Liver (tissue), 9 donors: Measurements from ENCODE around the gene KSR2. TPM values are rescaled to one million over a fixed set of nuclear protein-coding genes. Genes with fewer than 3 reads are reported as not detected.

Experiments
- DNase-seq: peaks from one replicate; pipeline ENCODE4 v3.0.0-alpha.2; 2017; ENCODE audit warnings: low spot score
- H3K27ac ChIP-seq, 2 donors: one replicate each; pipeline ENCODE4 v1.7.0; 2013; ENCODE audit warnings: inconsistent platforms in 2 of 2, low read length in 2 of 2, control low read depth in 1 of 2, low read depth in 1 of 2, mild to moderate bottlenecking in 1 of 2
- H3K27me3 ChIP-seq, 4 donors: one replicate each; pipeline versions ENCODE4 v1.6.1 to v1.7.0; 2013; ENCODE audit warnings: low read length in 3 of 4, inconsistent platforms in 1 of 4, mild to moderate bottlenecking in 1 of 4, moderate library complexity in 1 of 4; ENCODE audit not compliant: control insufficient read depth in 4 of 4, insufficient read depth in 4 of 4
- H3K36me3 ChIP-seq, 4 donors: one replicate each; pipeline versions ENCODE4 v1.6.1 to v1.7.0; 2013; ENCODE audit warnings: low read length in 3 of 4, mild to moderate bottlenecking in 3 of 4, low read depth in 1 of 4, moderate library complexity in 1 of 4; ENCODE audit not compliant: control insufficient read depth in 4 of 4, insufficient read depth in 3 of 4
- H3K4me1 ChIP-seq, 4 donors: one replicate each; pipeline versions ENCODE4 v1.6.1 to v1.7.0; 2013; ENCODE audit warnings: low read length in 3 of 4, mild to moderate bottlenecking in 3 of 4, moderate library complexity in 1 of 4; ENCODE audit not compliant: control insufficient read depth in 4 of 4, insufficient read depth in 4 of 4
- H3K4me3 ChIP-seq, 3 donors: one replicate each; pipeline versions ENCODE4 v1.6.1 to v1.7.0; 2013; ENCODE audit warnings: low read length in 3 of 3, control low read depth in 1 of 3, low read depth in 1 of 3, mild to moderate bottlenecking in 1 of 3
- H3K9ac ChIP-seq, 2 donors: one replicate each; pipeline ENCODE4 v1.7.0; 2013; ENCODE audit warnings: low read length in 2 of 2, mild to moderate bottlenecking in 2 of 2, moderate library complexity in 2 of 2, control low read depth in 1 of 2, low read depth in 1 of 2
- H3K9me3 ChIP-seq, 4 donors: one replicate each; pipeline versions ENCODE4 v1.6.1 to v1.7.0; 2013; ENCODE audit warnings: low read length in 3 of 4; ENCODE audit not compliant: control insufficient read depth in 4 of 4
- EGR1 ChIP-seq, 2 donors: IDR thresholded peaks; 2 replicates each; pipeline ENCODE4 v1.6.1; 2016 to 2018; ENCODE audit warnings: antibody characterized with exemption in 2 of 2, low read depth in 2 of 2
- FOXA1 ChIP-seq: IDR thresholded peaks from 2 replicates; pipeline ENCODE4 v1.6.1; 2016; ENCODE audit warnings: antibody characterized with exemption
- FOXA2 ChIP-seq: IDR thresholded peaks from 2 replicates; pipeline ENCODE4 v1.6.1; 2016; ENCODE audit warnings: antibody characterized with exemption
- GABPA ChIP-seq, 2 donors: IDR thresholded peaks in 1 of 2; conservative IDR thresholded peaks in 1 of 2; 2 replicates each; pipeline ENCODE4 v1.6.1; 2016; ENCODE audit warnings: antibody characterized with exemption in 2 of 2, mild to moderate bottlenecking in 1 of 2, moderate library complexity in 1 of 2
- HNF4A ChIP-seq, 2 donors: conservative IDR thresholded peaks; 2 replicates each; pipeline ENCODE4 v1.6.1; 2016; ENCODE audit warnings: antibody characterized with exemption in 2 of 2, mild to moderate bottlenecking in 2 of 2
- HNF4G ChIP-seq: IDR thresholded peaks from 2 replicates; pipeline ENCODE4 v1.6.1; 2016; ENCODE audit warnings: antibody characterized with exemption
- JUND ChIP-seq, 2 donors: IDR thresholded peaks; 2 replicates each; pipeline ENCODE4 v1.6.1; 2016; ENCODE audit warnings: antibody characterized with exemption in 2 of 2
- NR2F2 ChIP-seq: IDR thresholded peaks from 2 replicates; pipeline ENCODE4 v1.6.1; 2016; ENCODE audit warnings: antibody characterized with exemption
- RAD21 ChIP-seq, 2 donors: IDR thresholded peaks; 2 replicates each; pipeline ENCODE4 v1.6.1; 2016; ENCODE audit warnings: antibody characterized with exemption in 2 of 2, mild to moderate bottlenecking in 2 of 2
- REST ChIP-seq: IDR thresholded peaks from 2 replicates; pipeline ENCODE4 v1.6.1; 2016; ENCODE audit warnings: antibody characterized with exemption, mild to moderate bottlenecking
- RXRA ChIP-seq, 2 donors: IDR thresholded peaks; 2 replicates each; pipeline ENCODE4 v1.6.1; 2017 to 2018; ENCODE audit warnings: antibody characterized with exemption in 2 of 2, mild to moderate bottlenecking in 1 of 2
- SP1 ChIP-seq: IDR thresholded peaks from 2 replicates; pipeline ENCODE4 v1.6.1; 2018; ENCODE audit warnings: antibody characterized with exemption, mild to moderate bottlenecking
- TAF1 ChIP-seq: conservative IDR thresholded peaks from 2 replicates; pipeline ENCODE4 v1.6.1; 2016; ENCODE audit warnings: antibody characterized with exemption, mild to moderate bottlenecking
- YY1 ChIP-seq: IDR thresholded peaks from 2 replicates; pipeline ENCODE4 v1.6.1; 2016; ENCODE audit warnings: antibody characterized with exemption, mild to moderate bottlenecking
- WGBS: extraction: QIAGEN DNeasy Blood & Tissue Kit; methylation state at CpG from one replicate; pipeline ENCODE4 v1.1.7; 2013; 5-methylcytosine and 5-hydroxymethylcytosine counted together
- polyA plus RNA-seq, 2 donors: library from polyadenylated mRNA; stranded (reverse) in 1 of 2; unstranded in 1 of 2; fragments of 200-250 nt in 1 of 2; fragments of >200 nt in 1 of 2; fragmentation: Nextera tagmentation in 1 of 2; extraction: Ambion mirVana in 1 of 2; gene quantifications; one replicate each; pipeline versions ENCODE4 v1.2.1 to v1.2.3, GENCODE V29; 2013 to 2015
- total RNA-seq, 2 donors: library from RNA; depleted of rRNA; stranded (reverse); fragments of >200 nt; gene quantifications; one replicate each; pipeline ENCODE4 v1.2.3, GENCODE V29; 2014
- TF ChIP-seq, protein P1 (sequence below): IDR thresholded peaks from 2 replicates; pipeline ENCODE4 v1.6.1; 2016; ENCODE audit warnings: antibody characterized with exemption
- TF ChIP-seq, protein P2 (sequence below): IDR thresholded peaks from 2 replicates; pipeline ENCODE4 v1.6.1; 2016; ENCODE audit warnings: antibody characterized with exemption
- TF ChIP-seq, protein P3 (sequence below): fragments of 150-350 bp; IDR thresholded peaks from 2 replicates; pipeline ENCODE4 v1.5.1; 2017; ENCODE audit warnings: improper control_type of control experiment, low read depth, low read length; ENCODE audit not compliant: missing input control
- TF ChIP-seq, protein P4 (sequence below): IDR thresholded peaks from 2 replicates; pipeline ENCODE4 v1.6.1; 2016; ENCODE audit warnings: antibody characterized with exemption
- donor health status: healthy.
- donor health status: healthy.
- donor health status: healthy.
- donor health status: healthy.
- donor health status: healthy.

KSR2 gene
- total and polyA plus RNA-seq, 4 donors, result under 0.01 to 0.02 (median under 0.01) TPM; not detected in 1

DNA sequence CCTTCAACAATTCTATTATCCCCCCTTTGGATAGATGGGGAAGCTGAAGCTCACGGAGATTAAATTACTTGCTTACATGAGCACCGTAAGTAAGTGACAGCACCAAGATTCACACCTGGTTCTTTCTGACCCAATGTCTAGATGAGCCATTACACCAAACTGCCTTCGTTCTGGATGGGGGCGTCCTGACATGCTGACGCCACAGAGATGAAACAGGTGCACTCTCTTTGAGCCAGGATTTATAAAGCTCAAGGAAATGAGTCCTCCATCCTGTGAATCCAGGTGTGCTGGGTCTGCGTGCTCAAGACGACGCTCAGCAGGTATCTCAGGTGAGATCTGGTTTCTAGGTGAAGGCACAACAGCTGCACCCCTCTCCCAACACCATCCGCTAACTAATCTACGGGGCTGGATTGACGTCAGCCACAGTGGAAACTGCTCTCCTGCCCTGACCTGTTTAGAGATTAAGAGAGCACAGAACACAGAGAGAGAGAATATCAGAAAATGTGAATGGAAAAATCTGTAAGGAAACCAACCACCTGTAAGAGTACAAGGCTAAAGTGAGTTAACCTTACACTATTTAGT is 61.6 kb downstream of the KSR2 start:
- Histone ChIP-seq H3K27me3 (no peaks in the 10 kb centered on the region), H3K4me1 (no peaks in the 10 kb centered on the region), H3K36me3 (no peaks in the 10 kb centered on the region), H3K27ac (no peak overlapping the region), H3K4me3 (no peak overlapping the region), H3K9me3 (peaks cover 0 to 6% (median 4%) of the 10 kb centered on the region in 4 donors), H3K9ac (no peak overlapping the region)
- no peak for DNase-seq
- TF ChIP-seq, protein P1, sequence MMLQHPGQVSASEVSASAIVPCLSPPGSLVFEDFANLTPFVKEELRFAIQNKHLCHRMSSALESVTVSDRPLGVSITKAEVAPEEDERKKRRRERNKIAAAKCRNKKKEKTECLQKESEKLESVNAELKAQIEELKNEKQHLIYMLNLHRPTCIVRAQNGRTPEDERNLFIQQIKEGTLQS, result no peak
- no peak for TF ChIP-seq EGR1 (IDR thresholded peaks at IDR 0.05; ENCODE audit: low read depth in 2 of 2)
- no peak for TF ChIP-seq REST
- TF ChIP-seq GABPA (IDR thresholded peaks at IDR 0.05 in 1 of 2, conservative IDR thresholded peaks at IDR 0.05 in 1 of 2), result no peak
- TF ChIP-seq FOXA2, result no peak
- TF ChIP-seq HNF4G, result no peak
- no peak for TF ChIP-seq RXRA (IDR thresholded peaks at IDR 0.05)
- TF ChIP-seq JUND (IDR thresholded peaks at IDR 0.05), result no peak
- no peak for TF ChIP-seq RAD21 (IDR thresholded peaks at IDR 0.05)
- TF ChIP-seq, protein P2, sequence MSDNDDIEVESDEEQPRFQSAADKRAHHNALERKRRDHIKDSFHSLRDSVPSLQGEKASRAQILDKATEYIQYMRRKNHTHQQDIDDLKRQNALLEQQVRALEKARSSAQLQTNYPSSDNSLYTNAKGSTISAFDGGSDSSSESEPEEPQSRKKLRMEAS, result no peak
- TF ChIP-seq, protein P3, sequence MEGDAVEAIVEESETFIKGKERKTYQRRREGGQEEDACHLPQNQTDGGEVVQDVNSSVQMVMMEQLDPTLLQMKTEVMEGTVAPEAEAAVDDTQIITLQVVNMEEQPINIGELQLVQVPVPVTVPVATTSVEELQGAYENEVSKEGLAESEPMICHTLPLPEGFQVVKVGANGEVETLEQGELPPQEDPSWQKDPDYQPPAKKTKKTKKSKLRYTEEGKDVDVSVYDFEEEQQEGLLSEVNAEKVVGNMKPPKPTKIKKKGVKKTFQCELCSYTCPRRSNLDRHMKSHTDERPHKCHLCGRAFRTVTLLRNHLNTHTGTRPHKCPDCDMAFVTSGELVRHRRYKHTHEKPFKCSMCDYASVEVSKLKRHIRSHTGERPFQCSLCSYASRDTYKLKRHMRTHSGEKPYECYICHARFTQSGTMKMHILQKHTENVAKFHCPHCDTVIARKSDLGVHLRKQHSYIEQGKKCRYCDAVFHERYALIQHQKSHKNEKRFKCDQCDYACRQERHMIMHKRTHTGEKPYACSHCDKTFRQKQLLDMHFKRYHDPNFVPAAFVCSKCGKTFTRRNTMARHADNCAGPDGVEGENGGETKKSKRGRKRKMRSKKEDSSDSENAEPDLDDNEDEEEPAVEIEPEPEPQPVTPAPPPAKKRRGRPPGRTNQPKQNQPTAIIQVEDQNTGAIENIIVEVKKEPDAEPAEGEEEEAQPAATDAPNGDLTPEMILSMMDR, result no peak
- TF ChIP-seq NR2F2, result no peak
- no peak for TF ChIP-seq FOXA1
- TF ChIP-seq, protein P4, sequence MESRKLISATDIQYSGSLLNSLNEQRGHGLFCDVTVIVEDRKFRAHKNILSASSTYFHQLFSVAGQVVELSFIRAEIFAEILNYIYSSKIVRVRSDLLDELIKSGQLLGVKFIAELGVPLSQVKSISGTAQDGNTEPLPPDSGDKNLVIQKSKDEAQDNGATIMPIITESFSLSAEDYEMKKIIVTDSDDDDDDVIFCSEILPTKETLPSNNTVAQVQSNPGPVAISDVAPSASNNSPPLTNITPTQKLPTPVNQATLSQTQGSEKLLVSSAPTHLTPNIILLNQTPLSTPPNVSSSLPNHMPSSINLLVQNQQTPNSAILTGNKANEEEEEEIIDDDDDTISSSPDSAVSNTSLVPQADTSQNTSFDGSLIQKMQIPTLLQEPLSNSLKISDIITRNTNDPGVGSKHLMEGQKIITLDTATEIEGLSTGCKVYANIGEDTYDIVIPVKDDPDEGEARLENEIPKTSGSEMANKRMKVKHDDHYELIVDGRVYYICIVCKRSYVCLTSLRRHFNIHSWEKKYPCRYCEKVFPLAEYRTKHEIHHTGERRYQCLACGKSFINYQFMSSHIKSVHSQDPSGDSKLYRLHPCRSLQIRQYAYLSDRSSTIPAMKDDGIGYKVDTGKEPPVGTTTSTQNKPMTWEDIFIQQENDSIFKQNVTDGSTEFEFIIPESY, result no peak
- no peak for TF ChIP-seq SP1
- no peak for TF ChIP-seq TAF1
- TF ChIP-seq HNF4A (conservative IDR thresholded peaks at IDR 0.05), result no peak
- TF ChIP-seq YY1, result no peak
- WGBS, result 39% methylated on average over 11 of the region's 11 CpGs
